LNCAP (cell line): Measurements from ENCODE around the gene IRAK2.

Experiments
- TF ChIP-seq, protein P1 (sequence below): fragments of 450-650 bp; IDR thresholded peaks from 2 replicates; pipeline ENCODE4 v1.5.1; 2017; ENCODE audit warnings: mild to moderate bottlenecking

The IRAK2 gene

DNA sequence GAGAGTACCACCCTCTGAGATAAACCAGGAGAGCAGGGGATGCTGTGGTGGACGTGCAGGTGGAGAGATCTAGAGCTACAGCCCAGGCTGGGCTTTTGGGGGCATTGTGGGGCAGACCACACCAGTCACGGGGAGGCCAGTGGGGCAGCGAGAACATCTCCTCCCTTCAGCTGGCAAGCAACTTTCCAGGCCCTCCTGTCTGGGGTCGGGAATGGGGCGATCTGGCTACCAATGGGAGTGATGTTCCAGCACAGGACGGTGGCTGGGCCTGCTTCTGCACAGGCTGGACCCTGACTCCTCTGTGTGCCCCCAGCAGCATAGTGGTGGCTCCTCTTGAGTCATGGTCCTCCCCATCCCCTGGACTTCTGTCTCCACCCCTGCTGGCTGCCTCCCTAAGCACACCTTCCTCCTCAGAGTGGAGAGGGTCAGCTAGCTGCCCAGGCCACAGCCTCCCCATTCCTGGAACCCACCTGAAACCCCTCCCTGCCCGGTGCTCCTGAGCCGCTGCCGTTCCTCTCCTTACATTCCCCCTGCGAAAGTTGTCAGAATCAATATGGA, 16.1 kb downstream of the IRAK2 start:
- TF ChIP-seq, protein P1, sequence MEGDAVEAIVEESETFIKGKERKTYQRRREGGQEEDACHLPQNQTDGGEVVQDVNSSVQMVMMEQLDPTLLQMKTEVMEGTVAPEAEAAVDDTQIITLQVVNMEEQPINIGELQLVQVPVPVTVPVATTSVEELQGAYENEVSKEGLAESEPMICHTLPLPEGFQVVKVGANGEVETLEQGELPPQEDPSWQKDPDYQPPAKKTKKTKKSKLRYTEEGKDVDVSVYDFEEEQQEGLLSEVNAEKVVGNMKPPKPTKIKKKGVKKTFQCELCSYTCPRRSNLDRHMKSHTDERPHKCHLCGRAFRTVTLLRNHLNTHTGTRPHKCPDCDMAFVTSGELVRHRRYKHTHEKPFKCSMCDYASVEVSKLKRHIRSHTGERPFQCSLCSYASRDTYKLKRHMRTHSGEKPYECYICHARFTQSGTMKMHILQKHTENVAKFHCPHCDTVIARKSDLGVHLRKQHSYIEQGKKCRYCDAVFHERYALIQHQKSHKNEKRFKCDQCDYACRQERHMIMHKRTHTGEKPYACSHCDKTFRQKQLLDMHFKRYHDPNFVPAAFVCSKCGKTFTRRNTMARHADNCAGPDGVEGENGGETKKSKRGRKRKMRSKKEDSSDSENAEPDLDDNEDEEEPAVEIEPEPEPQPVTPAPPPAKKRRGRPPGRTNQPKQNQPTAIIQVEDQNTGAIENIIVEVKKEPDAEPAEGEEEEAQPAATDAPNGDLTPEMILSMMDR, result no peak

DNA sequence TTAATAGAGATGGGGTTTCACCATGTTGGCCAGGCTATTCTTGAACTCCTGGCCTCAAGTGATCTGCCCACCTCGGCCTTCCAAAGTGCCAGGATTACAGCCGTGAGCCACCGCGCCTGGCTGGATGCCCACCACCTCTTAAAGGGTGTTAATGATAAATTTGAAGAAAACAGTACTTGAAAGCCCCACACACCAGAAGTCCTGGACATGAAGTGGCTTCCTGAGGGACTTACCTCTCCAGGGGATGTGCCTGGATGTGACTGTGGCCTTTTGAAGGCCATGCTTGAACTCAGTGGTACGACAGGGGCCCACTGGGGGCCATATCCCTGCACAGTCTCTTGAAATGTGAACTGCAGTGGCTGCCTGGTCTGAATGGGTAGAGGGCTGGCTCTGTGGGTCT, 18.2 kb downstream of the IRAK2 start:
- TF ChIP-seq, protein P1, result no peak

DNA sequence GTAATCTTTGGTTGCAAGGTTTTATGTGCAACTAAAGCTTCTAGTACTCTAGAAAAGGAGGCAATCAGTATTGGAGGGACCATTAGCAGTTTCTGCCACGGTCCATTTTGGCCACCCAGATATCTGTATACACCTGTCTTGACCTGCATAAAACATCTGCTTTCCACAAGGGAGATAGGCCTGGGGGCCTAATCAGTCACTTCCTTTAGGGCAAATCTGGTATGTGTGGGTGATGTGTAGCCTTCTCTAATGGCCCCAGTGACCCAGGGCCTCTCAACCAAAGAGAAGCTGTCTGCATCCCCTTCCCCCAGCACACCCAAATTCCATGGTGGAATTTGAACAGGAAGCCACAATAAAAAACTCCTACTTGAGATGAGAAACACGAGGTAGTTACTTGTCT, 19.5 kb downstream of the IRAK2 start:
- TF ChIP-seq, protein P1, result no peak

DNA sequence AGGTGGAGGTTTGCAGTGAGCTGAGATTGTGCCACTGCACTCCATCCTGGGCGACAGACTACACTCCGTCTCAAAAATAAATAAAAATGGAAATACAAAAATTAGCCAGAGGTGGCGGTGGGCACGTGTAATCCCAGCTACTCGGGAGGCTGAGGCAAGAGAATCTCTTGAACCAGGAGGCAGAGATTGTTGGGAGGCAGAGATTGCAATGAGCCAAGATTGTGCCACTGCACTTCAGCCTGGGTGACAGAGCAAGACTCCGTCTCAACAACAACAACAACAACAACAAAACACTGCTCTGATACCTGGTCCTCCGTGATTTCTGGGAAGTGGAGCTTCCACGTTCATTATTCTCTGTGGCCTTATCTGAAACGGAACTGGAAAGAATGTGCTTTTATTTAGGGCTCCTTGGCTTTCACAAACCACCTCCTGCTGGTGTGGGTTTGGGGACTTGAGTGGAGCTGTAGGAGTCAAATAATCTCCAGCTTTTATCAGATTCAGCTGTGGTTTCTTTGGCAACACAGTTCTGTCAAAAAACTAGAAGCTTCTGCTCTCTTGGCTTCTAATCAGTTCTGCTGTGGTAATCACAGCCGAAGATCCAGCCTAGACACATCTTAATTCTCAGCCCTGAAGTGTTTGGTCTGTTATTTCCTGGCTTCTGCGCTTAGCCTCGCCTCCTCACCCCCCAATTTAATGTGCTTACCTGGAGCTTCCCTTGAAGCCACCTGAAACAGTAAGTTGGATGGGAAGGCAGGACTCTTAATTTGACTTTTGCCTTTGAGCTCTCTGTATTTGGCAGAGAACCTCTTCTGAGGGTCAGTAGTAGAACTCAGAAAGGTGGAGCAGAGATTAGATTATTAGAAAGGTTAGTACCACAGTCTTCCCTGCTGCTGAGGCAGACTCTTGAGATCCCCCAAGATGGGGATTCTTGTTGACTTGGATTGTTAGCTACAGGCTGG, 21.4 kb downstream of the IRAK2 start:
- TF ChIP-seq, protein P1, result no peak

DNA sequence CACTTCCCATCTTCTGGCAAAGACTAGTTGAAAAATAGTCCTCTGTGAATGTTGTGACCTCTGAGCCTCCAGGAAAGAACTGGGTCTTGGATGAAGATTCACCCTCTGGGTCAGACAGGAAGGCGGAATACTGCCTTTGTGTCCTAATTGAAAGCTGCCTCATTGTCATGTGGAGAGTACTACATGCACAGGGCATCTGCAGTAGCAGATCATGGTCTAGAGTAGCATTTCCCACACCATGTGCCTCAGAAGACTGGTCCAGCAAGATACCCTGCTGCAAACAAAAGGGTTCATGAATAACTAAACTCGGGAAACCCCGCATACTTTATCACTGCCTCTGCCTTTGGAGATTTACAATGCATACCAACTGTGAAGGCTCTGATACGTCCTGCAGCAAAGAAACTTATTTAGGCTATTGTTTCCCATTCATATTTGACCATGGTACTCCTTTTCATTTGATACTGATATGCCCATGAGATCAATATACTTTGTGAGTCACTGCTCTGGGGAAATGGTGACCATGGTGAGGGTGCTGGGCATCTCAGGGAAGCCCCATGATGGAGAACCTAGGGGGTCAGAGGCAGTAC, 22.7 kb downstream of the IRAK2 start:
- TF ChIP-seq, protein P1, result no peak

DNA sequence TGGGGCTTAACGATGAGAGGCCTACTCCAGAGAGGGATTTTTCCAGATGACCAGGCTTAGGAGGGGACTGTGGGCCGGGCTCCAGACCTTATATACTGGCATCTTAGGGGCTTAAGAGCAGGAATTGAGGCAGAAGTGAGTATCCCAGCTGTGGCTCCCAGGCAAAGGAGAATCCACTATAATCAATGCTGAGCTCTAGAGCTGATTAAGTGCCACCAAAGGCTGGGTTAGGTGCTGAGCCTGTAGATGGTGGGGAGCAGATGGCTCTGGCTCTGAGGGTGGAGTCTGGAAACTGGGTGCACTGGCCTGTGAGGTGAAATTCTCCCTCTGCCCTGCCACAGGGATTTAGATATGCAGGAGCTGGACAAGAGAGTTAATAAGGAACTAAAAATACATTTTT, 23.2 kb downstream of the IRAK2 start:
- TF ChIP-seq, protein P1, result no peak

DNA sequence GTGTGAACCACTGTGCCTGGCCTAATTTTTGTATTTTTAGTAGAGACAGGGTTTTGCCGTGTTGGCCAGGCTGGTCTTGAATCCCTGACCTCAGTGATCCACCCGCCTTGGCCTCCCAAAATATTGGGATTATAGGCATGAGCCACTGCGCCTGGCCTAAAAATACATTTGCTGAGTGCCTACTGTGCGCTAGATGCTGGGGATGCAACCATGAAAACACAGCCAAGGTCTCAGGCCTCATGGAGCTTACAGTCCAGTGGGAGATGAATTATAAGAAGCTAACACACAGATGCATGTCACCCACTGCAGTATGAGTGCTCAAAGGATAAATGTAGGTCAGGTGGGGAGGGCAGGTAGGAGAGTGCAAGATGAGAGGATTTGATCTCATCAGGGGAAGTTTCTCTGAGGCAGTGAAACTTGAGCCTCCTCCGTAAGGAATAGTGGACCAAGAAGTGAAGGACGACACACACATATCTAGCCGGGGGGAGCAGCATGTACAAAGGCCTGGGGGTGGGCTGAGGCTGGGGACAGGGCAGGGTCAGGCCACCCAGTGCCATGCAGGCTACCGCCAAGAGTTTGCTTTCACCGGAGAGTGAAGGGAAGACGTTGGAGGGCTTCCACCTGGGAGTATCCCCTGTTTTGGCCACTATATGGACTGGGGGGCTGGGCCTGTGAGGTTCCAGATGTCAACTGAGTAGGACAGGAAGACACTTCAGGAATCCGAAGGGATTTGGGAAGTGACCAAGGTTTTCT, 24.3 kb downstream of the IRAK2 start:
- TF ChIP-seq, protein P1, result no peak
